CD4-positive, alpha-beta T cell (primary cell): Measurements from ENCODE around the gene SPATA13. TPM values are rescaled to one million over a fixed set of nuclear protein-coding genes. Genes with fewer than 3 reads are reported as not detected.
A peak's percentile ranks its signal among the peaks of the same experiment; 100 is the strongest.

Source experiments
- ATAC-seq: fragments of 200-7000 bp; cut with Tn5 transposase; one replicate; pipeline ENCODE4 v1.10.0; 2022; ENCODE audit warnings: mild to moderate bottlenecking; ENCODE audit not compliant: poor library complexity
- CTCF ChIA-PET: fragments of 350-600 bp; sonication (Branson Sonifier 250); formaldehyde crosslinking; loops from one replicate; lab custom pipeline; 2021; ENCODE audit warnings: antibody characterized with exemption, inconsistent platforms; lab: Charles Lee
- POLR2A ChIA-PET: fragments of 350-600 bp; sonication (Branson Sonifier 250); formaldehyde crosslinking; loops from one replicate; lab custom pipeline; 2021; ENCODE audit warnings: antibody characterized with exemption, inconsistent platforms; lab: Charles Lee
- DNase-seq, 14 experiments: peaks; one replicate each; pipeline ENCODE4 v3.0.0-alpha.2; 2013 to 2020; ENCODE audit warnings: mixed read lengths in 2 of 14
- H3K27ac ChIP-seq, 2 donors: one replicate each; pipeline versions ENCODE4 v1.5.1 to v1.7.0; 2013; ENCODE audit warnings: low read length in 2 of 2, low read depth in 1 of 2, mild to moderate bottlenecking in 1 of 2
- H3K27me3 ChIP-seq, 2 experiments: 1 replicate in 1 of 2; 2 replicates in 1 of 2; pipeline versions ENCODE4 v1.6.1 to v1.7.0; 2013; ENCODE audit warnings: low read length in 2 of 2, control low read depth in 1 of 2, mild to moderate bottlenecking in 1 of 2, moderate library complexity in 1 of 2; ENCODE audit not compliant: insufficient read depth in 2 of 2, control insufficient read depth in 1 of 2
- H3K36me3 ChIP-seq: one replicate; pipeline ENCODE4 v1.6.1; 2013; ENCODE audit warnings: low read length, control low read depth; ENCODE audit not compliant: insufficient read depth
- H3K4me1 ChIP-seq: one replicate; pipeline ENCODE4 v1.6.1; 2013; ENCODE audit warnings: low read length, control low read depth; ENCODE audit not compliant: insufficient read depth
- H3K4me3 ChIP-seq: one replicate; pipeline ENCODE4 v1.5.1; 2013; ENCODE audit warnings: mild to moderate bottlenecking, low read length, moderate library complexity
- H3K9me3 ChIP-seq, 2 experiments: 1 replicate in 1 of 2; 2 replicates in 1 of 2; pipeline versions ENCODE4 v1.6.1 to v1.7.0; 2013; ENCODE audit warnings: low read length in 2 of 2, mild to moderate bottlenecking in 2 of 2, control low read depth in 1 of 2, moderate library complexity in 1 of 2; ENCODE audit not compliant: control insufficient read depth in 1 of 2, insufficient read depth in 1 of 2
- H3K27ac Mint-ChIP-seq: one replicate; pipeline ENCODE4 v1.8.0; 2020; ENCODE audit warnings: mixed read lengths
- H3K27me3 Mint-ChIP-seq: one replicate; pipeline ENCODE4 v1.8.0; 2021; ENCODE audit warnings: mixed read lengths
- H3K36me3 Mint-ChIP-seq: one replicate; pipeline ENCODE4 v1.8.0; 2021; ENCODE audit warnings: low read depth, mixed read lengths
- H3K4me1 Mint-ChIP-seq: one replicate; pipeline ENCODE4 v1.8.0; 2021; ENCODE audit warnings: low read depth, mixed read lengths
- H3K4me3 Mint-ChIP-seq: one replicate; pipeline ENCODE4 v1.8.0; 2020; ENCODE audit warnings: mild to moderate bottlenecking, mixed read lengths
- H3K9me3 Mint-ChIP-seq: one replicate; pipeline ENCODE4 v1.8.0; 2020; ENCODE audit warnings: mixed read lengths
- intact Hi-C, 2 experiments: fragments of 100-400 bp; cut with DNase I in 1 of 2; cut with micrococcal nuclease in 1 of 2; formaldehyde crosslinking; loops; one replicate each; pipeline versions ENCODE4 v1.15.1 to v1.9.0; 2023 to 2025; cut with DNase I, micrococcal nuclease
- total RNA-seq, 174 experiments: library from RNA in 2 of 174; stranded (reverse) in 2 of 174; gene quantifications; one replicate each; pipeline ENCODE4 v1.2.3 and lab custom pipeline; 2021 to 2026
- TF ChIP-seq, protein P1 (sequence below): fragments of 200-600 bp; IDR thresholded peaks from one replicate; pipeline ENCODE4 v1.8.0; 2022; ENCODE audit warnings: antibody characterized with exemption, mild to moderate bottlenecking

SPATA13 gene
- total RNA-seq, 2 experiments from 2014 or later, result 87.7 to 94.6 TPM

DNA sequence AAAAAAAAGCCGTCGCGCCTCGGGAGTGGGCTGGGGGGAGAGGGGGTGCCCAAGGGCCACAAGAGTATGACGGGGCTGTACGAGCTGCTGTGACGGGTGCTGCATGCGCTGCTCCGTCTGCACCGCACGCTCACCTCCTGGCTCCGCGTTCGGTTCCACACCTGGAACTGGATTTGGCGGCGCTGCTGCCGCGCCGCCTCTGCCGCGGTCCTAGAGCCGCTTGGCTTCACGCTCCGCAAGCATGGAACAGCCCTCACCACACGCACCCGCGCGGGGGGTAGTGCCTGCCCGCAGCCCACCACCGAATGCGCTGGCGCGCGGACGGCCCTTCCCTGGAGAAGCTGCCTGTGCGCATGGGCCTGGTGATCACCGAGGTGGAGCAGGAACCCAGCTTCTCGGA lies 167.6 kb downstream of the SPATA13 start:
- H3K4me1 Mint-ChIP-seq, result no peaks in the 10 kb centered on the region

DNA sequence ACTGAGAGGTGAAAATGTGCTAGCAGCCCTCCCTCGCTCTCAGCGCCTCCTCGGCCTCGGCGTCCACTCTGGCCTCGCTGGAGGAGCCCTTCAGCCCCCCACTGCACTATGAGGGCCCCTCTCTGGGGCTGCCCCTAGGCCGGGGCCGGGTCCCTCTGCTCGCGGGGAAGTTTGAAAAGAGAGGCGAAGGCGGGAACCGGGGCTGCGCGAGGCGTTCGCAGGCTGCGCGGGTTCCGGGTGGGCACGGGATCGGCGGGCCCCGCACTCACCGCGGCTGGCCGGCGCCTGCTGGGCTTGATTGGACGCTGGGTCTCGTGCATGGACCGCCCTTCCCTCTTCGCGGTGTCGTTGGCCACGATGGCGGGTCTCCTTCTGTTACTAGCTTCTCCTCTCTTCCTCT lies 178.2 kb downstream of the SPATA13 start:
- Histone ChIP-seq H3K4me3 (no peak overlapping the region), H3K27ac (no peak overlapping the region), H3K9me3 (peaks cover 0 to 18% of the 10 kb centered on the region in 2 experiments), H3K36me3 (no peaks in the 10 kb centered on the region), H3K27me3 (no peaks in the 10 kb centered on the region), H3K4me1 (no peaks in the 10 kb centered on the region)
- Mint-ChIP-seq H3K27me3 (no peaks in the 10 kb centered on the region), H3K4me1 (no peaks in the 10 kb centered on the region), H3K4me3 (no peak overlapping the region), H3K36me3 (no peaks in the 10 kb centered on the region), H3K27ac (no peak overlapping the region), H3K9me3 (no peaks in the 10 kb centered on the region)
- DNase-seq, result no peak
- CTCF ChIA-PET, result interaction anchor here (0.6 kb wide), 1 partner anchor 140 kb away, joined by 3 read pairs; no protein-coding TSS in a partner anchor
- TF ChIP-seq, protein P1, sequence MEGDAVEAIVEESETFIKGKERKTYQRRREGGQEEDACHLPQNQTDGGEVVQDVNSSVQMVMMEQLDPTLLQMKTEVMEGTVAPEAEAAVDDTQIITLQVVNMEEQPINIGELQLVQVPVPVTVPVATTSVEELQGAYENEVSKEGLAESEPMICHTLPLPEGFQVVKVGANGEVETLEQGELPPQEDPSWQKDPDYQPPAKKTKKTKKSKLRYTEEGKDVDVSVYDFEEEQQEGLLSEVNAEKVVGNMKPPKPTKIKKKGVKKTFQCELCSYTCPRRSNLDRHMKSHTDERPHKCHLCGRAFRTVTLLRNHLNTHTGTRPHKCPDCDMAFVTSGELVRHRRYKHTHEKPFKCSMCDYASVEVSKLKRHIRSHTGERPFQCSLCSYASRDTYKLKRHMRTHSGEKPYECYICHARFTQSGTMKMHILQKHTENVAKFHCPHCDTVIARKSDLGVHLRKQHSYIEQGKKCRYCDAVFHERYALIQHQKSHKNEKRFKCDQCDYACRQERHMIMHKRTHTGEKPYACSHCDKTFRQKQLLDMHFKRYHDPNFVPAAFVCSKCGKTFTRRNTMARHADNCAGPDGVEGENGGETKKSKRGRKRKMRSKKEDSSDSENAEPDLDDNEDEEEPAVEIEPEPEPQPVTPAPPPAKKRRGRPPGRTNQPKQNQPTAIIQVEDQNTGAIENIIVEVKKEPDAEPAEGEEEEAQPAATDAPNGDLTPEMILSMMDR, result no peak
- POLR2A ChIA-PET, result no interaction called here
- no peak for ATAC-seq
- intact Hi-C loops, result no loop called here

More for the DNA sequence above, 167.6 kb downstream of the SPATA13 start:
- Mint-ChIP-seq H3K27ac (no peak overlapping the region), H3K9me3 (no peaks in the 10 kb centered on the region), H3K36me3 (no peaks in the 10 kb centered on the region), H3K4me3 (no peak overlapping the region), H3K27me3 (peaks cover 55% of the 10 kb centered on the region)
- Histone ChIP-seq H3K27ac (no peak overlapping the region), H3K4me1 (no peaks in the 10 kb centered on the region), H3K9me3 (peaks cover 0 to 14% of the 10 kb centered on the region in 2 experiments), H3K27me3 (peaks cover 0 to 8% of the 10 kb centered on the region in 2 experiments), H3K4me3 (no peak overlapping the region), H3K36me3 (no peaks in the 10 kb centered on the region)
- TF ChIP-seq, protein P1, result no peak
- intact Hi-C loops, result no loop called here
- CTCF ChIA-PET, result interaction anchor here (0.6 kb wide), 1 partner anchor 1391 kb away, joined by 5 read pairs; no protein-coding TSS in a partner anchor
- no peak for DNase-seq
- ATAC-seq, result peak; percentile 39
- POLR2A ChIA-PET, result no interaction called here

DNA sequence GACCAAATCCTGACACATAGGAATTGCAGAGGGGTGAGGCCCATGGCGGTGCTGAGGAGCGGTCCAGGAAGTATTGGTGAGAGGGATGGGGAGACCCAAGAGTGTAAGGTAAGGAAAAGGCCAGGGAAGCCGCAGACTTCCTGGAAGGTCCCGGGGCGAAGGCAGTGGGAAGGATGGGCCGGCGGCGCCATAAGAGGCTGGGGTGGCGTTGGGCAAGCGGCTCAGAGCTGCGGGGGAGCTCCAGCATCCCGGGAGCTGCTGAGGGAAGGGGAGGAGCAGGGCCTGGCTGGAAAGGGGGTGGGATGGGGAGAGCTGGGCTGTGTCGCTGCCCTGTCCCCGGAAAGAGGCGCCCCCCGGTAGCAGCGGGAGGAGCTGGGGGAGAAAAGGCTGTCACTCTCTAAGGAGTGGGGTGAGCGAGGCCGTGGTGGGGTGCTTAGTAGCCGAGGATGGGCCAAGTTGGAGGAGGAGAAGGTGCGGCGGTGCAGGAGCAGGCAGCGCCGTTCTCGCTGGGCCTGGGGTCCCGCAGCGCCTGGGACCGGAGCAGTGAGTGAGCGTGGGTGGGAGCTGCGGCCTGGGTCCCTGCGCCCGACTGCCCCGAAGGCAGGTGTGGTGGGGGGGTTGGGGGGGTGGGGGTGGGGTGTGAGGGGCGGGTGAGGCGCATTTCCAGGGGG lies 179.6 kb downstream of the SPATA13 start:
- H3K27me3 Mint-ChIP-seq, result no peaks in the 10 kb centered on the region
- DNase-seq (no peak), ATAC-seq (no peak)
- intact Hi-C loops, result no loop called here
- TF ChIP-seq, protein P1, result no peak
- no peaks in the 10 kb centered on the region for H3K36me3 Mint-ChIP-seq
- H3K27ac ChIP-seq, result no peak overlapping the region
- H3K4me1 Mint-ChIP-seq, result no peaks in the 10 kb centered on the region
- ChIA-PET CTCF (no interaction called here), POLR2A (no interaction called here)
- no peak overlapping the region for H3K4me3 Mint-ChIP-seq
- H3K36me3 ChIP-seq, result no peaks in the 10 kb centered on the region
- no peaks in the 10 kb centered on the region for H3K27me3 ChIP-seq
- no peaks in the 10 kb centered on the region for H3K9me3 Mint-ChIP-seq
- H3K4me1 ChIP-seq, result no peaks in the 10 kb centered on the region
- peaks cover 0 to 18% of the 10 kb centered on the region in 2 experiments for H3K9me3 ChIP-seq
- H3K4me3 ChIP-seq, result no peak overlapping the region
- no peak overlapping the region for H3K27ac Mint-ChIP-seq
